NCI-H128 (cell line): ENCODE data around the gene WASHC2A.
A peak's percentile ranks its signal among the peaks of the same experiment; 100 is the strongest.
"Not testable (repeated sequence)": the region's sequence is repeated elsewhere in the genome, so short reads cannot be mapped to it uniquely, and the experiment has no call there.

Experiments used
- DNase-seq: peaks from one replicate; lab custom pipeline; 2025; ENCODE audit not compliant: unreplicated experiment; lab: John Stamatoyannopoulos, UW

WASHC2A gene, protein sequence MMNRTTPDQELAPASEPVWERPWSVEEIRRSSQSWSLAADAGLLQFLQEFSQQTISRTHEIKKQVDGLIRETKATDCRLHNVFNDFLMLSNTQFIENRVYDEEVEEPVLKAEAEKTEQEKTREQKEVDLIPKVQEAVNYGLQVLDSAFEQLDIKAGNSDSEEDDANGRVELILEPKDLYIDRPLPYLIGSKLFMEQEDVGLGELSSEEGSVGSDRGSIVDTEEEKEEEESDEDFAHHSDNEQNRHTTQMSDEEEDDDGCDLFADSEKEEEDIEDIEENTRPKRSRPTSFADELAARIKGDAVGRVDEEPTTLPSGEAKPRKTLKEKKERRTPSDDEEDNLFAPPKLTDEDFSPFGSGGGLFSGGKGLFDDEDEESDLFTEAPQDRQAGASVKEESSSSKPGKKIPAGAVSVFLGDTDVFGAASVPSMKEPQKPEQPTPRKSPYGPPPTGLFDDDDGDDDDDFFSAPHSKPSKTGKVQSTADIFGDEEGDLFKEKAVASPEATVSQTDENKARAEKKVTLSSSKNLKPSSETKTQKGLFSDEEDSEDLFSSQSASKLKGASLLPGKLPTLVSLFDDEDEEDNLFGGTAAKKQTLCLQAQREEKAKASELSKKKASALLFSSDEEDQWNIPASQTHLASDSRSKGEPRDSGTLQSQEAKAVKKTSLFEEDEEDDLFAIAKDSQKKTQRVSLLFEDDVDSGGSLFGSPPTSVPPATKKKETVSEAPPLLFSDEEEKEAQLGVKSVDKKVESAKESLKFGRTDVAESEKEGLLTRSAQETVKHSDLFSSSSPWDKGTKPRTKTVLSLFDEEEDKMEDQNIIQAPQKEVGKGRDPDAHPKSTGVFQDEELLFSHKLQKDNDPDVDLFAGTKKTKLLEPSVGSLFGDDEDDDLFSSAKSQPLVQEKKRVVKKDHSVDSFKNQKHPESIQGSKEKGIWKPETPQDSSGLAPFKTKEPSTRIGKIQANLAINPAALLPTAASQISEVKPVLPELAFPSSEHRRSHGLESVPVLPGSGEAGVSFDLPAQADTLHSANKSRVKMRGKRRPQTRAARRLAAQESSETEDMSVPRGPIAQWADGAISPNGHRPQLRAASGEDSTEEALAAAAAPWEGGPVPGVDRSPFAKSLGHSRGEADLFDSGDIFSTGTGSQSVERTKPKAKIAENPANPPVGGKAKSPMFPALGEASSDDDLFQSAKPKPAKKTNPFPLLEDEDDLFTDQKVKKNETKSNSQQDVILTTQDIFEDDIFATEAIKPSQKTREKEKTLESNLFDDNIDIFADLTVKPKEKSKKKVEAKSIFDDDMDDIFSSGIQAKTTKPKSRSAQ (N-terminal part only)

DNA sequence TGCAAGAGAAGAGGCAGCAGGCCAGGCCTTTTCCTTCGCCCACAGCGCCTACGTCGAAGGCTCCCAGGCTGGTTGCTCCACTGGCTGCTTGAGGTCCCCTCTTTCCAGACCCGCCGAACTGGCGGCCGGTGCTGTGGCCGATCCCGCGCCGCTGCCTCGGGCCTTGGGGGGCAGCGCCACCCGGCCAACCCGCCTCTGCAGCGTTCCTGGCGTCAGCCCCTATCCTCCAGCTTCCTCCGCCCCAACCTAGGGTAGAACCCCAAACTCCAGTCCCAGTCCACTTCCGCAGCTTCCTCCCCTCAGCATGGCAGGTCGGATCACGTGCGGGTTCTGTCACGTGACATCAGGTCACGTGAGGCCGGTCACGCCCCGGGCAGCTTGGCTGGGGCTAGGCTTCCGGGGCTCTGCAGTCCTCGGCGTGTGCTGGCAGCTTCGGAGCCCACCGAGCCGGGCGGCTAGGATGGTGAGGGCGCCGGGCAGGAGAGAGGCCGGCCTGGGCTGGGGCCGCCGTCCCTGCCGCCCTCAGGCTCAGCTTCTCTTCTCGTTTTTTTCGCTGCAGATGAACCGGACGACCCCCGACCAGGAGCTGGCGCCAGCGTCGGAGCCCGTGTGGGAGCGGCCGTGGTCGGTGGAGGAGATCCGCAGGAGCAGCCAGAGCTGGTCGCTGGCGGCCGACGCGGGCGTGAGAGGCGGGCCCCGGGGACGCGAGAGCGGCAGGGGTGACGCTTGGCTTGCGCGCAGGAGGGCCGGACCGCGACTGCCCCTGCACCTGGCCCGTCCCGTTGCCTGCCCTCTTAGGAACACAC is at the start of gene WASHC2A:
Gene WASHC2A (plus strand): TSS at position 409 of the 806 bp plus-strand sequence. CDS start 52 bp downstream, at position 461.
- peak; percentile 47 for DNase-seq

DNA sequence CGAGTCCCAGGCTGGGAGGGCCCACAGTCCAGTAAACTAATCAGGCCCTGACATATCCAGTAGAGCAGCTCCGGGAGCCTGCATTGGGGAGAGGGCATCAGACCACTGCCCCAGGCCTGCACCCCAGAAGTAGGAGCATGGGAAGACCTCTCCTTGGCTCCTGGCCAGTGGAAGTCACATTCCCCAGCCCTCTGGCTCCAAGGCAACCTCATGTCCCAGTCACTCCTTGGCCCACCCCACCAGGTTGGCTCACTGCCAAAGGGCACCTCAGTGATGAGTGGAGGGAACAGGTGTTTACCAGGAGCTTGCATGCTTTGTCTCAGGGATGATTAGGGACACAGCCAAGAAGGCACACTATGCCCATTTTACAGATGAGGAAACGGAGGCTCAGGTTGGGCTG is 48.5 kb upstream of the WASHC2A start:
- DNase-seq, result not testable (repeated sequence)

DNA sequence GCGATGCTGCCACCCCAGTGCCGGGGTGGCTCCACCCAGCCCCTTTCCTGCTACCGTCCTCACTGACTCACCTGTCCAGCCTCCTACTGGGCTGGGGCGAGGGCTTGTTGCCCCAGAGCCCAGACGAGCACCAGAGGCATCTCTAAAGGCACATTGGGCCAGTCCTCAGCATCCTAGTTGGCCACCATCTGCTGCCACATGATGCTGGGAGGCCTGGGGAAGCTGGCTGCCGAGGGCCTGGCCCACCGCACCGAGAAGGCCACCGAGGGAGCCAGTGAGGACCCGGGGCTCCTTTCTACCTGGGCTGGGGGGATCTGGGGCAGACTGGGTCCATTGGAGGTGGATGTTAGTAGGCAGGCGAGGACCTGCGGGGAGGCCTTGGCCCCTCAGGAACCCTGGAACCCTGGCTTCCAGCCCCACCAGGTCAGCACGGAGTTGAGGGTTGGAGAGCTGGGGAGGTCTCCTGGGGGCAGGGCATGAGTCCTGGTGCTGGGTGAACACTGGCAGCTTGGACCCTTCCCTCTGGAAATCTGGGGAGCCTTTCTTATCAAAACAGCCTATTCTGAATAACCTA is 47.2 kb upstream of the WASHC2A start:
- DNase-seq, result not testable (repeated sequence)

DNA sequence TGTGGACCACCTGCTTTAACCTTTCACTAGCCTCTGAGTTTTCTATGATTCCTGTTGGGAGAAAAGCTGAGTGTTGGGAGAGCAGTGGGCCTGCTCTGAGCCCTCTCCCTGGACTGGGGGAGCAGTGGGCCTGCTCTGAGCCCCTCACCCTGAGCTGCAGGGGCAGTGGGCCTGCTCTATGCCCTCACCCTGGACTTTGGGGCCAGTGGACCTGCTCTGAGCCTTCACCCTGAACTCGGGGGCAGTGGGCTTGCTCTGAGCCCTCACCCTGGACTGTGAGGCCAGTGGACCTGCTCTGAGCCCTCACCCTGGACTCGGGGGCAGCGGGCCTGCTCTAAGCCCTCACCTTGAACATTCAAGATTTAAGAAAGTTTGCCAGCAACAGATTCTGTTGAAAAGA is 46.1 kb upstream of the WASHC2A start:
- no peak for DNase-seq

DNA sequence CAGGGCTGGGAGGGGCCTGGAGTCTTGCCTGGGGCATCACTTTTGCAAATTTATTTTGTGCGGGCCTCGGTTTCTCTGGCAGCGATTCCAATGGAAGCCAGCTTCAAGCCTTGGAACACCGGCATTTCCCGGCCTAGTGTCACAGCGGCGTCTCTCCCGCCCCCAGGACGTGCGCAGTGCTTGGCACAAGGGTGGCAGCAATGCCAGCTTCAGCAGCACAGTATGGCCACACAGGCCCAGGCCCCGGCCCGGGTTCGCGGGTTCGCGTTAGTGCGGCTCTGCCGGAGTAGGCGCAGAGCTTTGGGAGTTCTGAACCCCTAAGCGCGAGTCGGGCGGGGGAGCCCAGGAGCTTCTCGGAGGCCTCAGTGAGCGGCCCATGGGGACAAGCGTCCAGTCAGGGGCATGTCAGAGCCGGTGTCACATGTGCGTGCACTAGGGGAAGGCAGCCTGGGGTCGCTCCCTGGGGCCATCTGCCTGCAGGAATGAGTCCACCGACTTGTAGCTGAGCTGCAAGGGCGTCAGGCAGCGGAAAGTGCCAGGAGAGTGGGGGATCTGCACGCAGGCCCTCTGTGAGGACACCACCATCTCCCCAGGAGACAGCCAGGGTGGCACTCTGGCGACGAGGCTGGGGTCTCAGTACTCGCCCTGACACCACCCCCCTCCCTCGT is 42.9 kb upstream of the WASHC2A start:
- DNase-seq, result not testable (repeated sequence)

DNA sequence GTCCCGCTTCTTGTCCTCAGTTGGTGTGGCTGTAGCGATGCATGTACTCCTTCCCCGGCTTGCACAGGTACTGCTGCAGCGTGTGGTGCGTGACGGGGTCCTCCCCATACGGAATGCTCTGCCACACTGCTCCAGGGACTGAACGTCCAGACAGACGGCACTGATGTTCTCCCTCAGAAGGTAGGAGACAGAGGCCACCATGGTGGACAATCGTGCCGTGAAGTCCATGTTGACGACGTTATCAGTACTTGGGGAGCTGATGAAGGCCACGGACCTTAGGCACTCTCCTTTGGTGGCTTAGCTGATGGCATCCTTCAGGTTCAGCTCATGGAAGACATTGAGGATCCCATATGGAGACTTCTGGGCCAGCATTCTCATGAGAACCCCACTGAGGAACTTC is 42.1 kb upstream of the WASHC2A start:
- DNase-seq, result no peak

DNA sequence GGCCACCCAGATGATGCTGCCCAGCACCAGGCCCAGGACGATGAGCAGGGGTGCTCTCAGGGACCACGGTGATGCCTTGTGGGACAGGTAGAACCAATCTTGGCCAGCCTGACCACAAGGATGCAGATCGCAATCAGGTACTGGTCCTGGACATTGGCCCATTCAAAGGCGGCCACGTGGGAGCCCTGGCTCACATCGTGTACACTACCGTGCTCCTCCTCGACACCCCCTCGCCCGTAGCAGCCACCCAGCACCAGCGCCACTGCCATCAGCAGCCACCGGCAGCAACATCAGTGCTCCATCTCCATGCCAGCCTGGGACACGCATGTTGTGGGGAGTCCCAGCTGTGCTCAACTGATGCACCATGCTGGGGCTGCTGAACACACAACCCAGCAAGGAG is 40.6 kb upstream of the WASHC2A start:
- DNase-seq, result no peak

DNA sequence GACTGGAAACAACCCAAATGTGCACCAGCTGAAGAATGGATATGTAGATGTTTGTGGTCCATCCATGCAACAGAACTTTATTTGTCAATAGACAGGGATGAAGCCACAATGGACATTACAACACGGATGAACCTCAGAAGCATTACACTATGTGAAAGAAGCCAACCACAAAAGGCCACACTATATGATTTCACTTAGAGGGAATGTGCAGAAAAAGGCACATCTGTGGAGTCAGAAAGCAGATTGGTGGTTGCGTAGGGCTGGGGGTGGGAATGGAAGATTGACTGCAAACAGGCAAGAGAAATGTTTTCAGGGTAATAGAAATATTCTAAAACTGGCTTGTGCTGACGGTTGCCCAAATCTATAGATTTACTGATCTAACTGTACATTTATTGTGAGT is 34.3 kb upstream of the WASHC2A start:
- no peak for DNase-seq

DNA sequence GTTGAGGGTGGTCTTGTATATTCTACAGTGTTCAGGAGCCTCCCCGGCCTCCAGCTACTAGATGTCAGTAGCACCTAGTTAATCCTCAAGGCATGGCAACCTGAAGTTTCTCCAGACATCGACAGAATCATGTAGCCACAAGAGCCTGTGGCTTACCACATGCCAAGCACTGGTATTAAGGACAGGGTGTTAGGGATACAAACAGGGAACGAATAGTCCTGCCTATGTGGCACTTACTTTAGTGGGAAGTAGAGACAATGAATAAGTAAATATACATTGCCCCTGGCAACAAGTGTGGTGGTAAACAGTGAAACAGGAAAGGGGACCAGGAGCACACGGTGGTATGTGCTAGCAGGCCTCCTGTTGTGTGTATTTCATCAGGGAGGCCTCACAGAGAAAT is 32.4 kb upstream of the WASHC2A start:
- DNase-seq, result not testable (repeated sequence)

DNA sequence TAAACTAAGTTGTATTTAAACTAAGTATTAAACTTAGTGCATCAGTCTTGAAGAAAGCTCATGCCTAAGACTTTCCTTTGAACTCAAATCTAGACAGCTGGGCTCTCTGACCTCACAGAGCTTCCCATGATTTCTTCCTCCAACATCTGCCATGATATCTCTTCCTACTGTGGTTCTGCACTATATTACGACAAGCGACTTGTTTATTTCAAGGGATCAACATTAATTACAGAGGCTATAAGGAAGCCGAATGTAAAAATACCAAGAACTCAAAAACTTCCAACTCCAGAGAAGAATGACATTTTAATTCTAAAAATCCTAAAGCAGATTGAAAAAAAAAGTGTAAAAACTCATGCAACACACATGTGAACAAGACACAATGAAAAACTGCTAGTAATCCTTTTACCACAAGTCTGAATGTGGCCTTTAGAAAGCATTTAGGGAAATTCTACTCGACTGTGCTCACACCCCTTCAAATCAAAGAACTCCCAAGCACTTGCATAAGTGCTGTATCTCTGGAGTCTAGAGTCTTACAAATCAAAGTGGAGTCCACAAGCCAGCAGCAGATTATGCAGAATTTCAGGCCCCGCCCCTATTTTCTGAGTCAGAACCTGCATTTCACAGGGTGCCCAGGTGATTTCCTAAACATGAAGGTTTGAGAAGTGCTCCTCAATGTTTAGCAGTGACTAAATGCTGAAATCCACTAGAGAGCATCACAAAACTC is 22.7 kb upstream of the WASHC2A start:
- DNase-seq, result no peak

DNA sequence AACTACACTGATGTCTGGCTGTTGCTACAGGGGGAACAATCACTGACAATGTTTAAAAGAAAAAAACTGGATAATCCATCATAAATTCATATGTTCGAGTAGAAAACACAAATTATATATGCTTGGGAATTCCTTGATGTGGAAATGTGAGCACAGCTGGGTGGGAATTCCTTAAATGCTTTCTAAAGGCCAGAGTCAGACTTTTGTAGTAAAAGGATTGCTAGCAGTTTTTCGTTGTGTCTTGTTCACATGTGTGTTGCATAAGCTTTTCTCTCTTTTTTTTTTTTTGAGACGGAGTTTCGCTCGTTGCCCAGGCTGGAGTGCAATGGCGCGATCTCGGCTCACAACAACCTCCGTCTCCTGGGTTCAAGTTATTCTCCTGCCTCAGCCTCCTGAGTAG is 21.3 kb upstream of the WASHC2A start:
- DNase-seq, result not testable (repeated sequence)

DNA sequence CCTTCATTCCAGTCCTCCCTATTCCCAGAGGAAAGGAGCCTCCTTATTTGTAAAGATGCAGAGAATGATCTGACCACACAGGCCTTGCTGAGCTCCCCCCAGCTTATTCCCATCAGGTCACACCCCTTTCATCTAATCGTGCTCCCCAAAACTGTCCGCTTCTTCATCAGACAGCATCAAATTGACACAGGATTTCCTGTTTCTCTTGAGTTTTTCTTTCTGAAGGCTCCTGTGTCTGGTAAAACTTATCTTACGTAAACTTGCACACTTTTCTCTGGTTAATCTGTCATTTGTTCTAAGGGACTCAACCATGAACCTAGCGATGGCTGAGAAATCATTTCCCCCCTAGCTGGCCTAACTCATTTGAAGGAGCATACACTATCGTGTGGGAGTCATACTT is 20.2 kb upstream of the WASHC2A start:
- DNase-seq, result not testable (repeated sequence)

DNA sequence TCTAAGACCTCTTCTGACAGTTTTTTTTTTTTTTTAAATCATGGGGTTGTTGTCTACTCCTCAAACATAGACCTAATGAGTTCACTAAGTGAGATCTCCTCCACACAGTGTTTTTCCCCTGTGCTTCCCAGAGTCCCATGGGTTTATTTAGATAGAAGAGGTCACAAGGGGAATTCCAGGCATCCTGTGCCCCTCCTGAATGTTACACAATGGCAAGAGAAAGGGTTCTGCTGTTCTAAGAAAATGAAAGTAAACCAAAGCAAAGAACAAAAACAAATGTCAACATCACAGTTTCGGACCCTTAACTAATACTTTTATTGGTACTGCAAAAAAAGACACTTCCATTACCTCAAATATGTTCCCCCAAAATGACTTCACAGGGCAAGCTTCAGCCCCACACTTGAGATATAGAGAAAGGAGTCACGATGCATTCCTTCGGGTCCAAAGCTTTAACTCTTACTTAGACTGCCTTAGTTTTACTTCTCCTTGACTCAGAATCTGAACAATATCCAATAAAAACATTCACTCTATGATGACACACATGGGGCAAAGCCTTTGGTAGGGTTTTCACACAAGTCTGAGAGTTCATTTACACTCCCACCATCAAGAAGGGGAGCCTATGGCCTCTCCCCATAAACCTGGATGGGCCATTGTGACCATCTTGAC is 15.6 kb upstream of the WASHC2A start:
- DNase-seq, result not testable (repeated sequence)

DNA sequence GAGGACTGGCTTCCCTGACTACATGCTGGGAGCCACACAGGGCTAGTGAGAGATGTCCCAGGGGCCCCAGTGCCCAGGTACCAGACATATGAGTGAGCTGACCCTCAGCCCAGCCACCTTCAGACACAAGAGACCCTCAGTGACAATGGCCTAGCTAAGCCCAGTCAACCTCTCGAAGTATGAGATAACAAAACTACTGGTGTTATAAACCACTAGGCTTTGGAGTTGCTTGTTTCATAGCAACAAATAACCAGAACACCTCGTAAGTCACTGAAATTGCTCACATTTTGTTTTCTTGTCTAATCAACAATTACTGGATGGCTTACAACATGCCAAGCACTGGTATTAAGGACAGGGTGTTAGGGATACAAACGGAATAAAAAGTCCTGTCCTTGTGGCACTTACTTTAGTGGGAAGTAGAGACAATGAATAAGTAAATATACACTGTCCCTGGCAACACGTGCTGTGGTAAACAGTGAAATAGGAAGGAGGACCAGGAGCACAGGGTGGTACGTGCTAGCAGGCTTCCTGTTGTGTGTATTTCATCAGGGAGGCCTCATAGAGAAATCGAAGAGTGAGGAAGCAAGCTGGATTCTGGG is 14.9 kb upstream of the WASHC2A start:
- DNase-seq, result not testable (repeated sequence)

DNA sequence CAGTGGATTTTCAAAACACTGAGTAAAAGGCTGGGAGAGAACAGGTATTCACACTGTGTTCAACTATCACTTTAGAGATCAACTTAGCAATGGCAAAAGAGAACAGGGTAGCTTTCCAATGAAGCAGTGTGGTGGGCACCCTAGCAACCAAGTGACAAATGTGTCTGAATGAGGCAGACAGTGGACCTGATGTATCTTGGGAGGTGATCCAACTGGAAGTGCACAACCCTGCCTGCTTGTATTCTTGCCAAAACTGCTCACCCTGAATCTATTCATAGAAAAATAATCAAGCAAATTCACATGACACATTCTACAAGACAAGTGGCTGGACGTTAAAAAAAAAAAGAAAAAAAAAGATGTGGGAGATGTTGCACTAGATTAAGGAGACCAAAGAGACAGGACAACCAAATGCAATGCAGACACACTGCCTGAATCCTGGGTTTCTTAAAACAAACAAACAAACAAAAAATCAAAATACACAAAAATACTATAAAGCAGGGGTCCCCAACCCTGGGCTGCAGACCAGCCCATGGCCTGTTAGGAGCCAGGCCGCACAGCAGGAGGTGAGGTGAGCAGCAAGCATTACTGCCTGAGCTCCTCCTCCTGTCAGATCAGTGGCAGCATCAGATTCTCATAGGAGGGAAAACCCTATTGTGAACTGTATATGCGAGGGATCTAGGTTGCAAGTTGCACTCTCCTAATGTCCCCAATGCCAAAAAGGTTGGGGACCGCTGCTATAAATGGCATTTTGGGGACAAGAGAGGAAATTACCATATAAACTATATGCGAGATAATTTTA is 12.1 kb upstream of the WASHC2A start:
- not testable (repeated sequence) for DNase-seq

DNA sequence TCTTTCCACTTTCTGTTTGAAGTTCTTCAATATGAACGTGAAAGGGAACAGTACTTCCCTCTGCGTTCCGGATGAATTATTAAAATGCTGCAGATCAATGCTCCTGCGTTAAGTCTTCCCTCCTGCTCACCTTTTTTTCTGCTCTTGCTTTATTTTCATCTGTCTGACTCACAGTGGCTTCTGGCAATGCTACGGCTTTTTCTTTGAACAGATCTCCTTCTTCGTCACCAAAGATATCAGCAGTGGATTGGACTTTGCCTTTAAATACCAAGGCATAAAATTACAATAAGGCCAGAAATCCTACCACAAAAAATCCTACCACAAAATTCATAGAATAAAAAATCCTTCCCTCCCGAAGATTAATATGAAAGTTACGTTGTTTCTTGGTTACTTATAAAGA is 11.1 kb upstream of the WASHC2A start:
- not testable (repeated sequence) for DNase-seq

DNA sequence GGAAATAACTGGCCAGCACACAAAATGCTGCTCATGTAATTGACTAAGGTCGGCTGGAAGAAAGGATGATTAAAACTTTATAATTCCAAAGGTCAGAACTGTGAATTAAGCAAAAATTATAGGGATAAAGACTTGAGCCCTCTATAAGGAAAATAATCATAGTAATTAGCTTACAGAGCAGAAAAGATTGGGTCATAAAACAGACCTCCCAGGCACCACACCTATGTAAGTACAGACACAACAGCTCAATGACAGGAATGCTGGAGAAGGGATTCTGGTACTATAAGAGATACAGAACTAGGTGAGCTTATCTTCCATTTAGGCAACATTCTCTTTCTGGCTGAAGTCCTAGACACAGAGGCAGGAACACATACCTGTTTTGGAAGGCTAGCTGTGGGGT is 9.0 kb upstream of the WASHC2A start:
- not testable (repeated sequence) for DNase-seq
